ENCODE results near the gene TULP1.
A peak's percentile ranks its signal among the peaks of the same experiment; 100 is the strongest.
"Not testable (repeated sequence)": the region's sequence is repeated elsewhere in the genome, so short reads cannot be mapped to it uniquely, and the experiment has no call there.

Gene TULP1

DNA sequence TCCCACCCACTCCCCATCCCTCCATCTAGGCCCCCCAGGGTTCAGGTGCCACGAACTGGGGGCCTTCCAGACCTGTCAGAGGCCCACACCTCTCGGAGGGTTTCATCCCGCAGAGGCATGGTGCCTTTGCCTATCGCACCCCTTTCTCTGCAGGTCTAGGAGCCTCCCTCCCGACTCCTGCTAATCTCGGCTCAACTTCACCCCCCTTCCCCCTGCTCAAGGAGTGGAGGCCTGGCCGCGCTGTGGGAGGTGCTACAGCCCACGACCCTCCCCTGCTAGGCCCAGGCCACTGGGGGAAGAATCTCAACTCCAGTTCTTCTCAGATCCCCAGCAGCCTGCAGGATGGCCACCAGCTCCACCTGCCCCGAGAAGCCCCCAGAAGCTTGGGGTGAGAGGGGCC lies at the start of gene TULP1:
TULP1 (minus strand) TSS at position 157 of the 400 bp plus-strand sequence; CDS start at position 119, 38 bp downstream.
- DNase-seq, result no peak

DNA sequence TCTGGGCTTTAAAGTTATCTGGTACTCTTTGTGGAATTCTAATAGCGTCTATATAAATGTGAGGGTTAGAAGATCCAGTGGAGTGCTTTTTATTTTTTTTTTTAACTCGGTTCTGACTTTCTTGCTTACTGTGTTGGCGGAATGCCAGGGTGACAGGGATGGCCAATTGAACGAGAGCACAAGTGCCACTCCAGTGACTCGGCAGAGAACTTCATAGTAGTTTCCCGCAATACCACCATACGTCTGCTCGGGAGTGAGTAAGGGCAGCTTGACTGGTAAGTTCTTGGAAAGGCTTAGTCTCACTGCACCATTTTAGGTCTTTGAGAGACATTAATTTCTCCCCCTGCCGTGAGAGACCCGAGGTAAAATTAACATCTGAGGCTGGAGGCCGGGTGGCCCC lies 49.4 kb upstream of the TULP1 start:
- DNase-seq, result peak; percentile 17

GRCh38 chr6:35561113-35561512 lies 48.4 kb upstream of the TULP1 start:
- no peak for DNase-seq

DNA sequence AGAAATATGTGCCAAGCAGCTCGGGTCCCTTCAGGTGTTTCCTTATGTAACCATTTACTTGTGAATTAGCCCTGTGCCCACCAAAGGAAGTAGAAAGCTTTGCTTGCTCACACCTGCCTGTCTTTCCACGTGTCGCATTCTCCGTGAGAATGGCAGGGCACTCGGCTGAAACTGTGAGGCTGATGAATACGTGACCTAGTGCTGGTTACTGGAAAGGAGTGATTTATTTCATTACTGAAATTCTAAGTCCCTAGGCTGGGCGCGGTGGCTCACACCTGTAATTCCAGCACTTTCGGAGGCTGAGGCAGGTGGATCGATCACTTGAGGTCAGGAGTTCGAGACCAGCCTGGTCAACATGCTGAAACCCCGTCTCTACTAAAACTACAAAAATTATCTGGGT lies 45.9 kb upstream of the TULP1 start:
- no peak for DNase-seq

DNA sequence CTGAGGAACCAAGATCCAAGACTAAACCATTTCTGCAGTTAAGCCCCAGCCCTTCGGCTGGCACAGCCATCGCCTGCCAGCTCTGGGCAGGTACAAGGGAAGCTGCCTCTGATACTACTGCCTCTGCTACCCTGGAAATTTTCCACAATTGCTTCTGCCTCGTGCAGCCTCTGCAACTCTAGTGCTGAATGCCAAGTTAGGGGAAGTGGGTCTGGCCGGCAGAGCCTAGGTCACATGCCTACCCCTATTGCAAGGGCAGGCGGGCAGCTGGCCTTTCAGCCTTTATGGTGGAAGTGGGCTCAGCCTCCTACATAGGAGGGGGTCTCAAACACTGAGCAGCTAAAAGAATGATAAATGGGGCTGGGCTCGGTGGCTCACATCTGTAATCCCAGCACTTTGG lies 44.5 kb upstream of the TULP1 start:
- DNase-seq, result no peak

DNA sequence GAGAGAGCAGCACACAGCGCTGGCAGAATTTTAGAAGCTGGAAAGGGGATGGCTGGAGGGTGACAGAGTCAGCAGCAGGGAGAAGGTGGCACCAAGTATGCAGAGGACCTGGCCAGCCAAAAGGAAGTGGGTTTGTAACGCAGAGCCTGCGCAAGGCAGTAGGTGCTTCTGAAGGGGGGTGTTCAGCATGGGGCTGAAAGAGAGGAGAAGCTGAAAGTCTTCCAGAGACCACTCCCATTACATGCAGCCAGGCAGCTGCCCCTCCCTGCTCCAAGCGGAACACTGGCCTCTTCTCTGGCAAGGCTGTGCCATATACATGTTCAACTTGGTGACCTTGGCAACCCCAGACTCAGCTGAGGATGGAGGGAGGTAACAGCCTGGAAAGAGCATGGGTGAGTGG lies 42.1 kb upstream of the TULP1 start:
- DNase-seq, result no peak

- DNase-seq, result no peak
Measured at GRCh38 chr6:35553315-35553714, 40.6 kb upstream of the TULP1 start.

GRCh38 chr6:35552285-35552917 lies 39.7 kb upstream of the TULP1 start:
- DNase-seq, result peak; percentile 43

DNA sequence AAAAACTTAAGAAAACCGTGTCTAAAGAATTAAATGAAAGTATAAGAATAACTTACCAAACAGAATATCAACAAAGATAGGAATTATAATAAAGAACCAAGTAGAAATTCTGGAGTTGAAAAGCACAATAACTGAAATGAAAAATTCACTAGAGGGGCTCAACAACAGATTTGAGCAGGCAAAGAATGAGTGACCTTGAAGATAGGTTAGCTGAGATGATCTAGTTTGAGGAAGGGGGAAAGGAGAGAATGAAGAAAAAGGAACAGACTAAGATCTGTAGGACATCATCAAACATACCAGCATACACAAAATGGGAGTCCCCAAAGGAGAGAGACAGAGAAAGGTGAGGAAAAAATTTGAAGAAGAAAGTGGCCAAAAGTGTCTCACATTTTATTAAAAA lies 37.7 kb upstream of the TULP1 start:
- no peak for DNase-seq

- no peak for DNase-seq
Measured at GRCh38 chr6:35547676-35548075, 35.0 kb upstream of the TULP1 start.

DNA sequence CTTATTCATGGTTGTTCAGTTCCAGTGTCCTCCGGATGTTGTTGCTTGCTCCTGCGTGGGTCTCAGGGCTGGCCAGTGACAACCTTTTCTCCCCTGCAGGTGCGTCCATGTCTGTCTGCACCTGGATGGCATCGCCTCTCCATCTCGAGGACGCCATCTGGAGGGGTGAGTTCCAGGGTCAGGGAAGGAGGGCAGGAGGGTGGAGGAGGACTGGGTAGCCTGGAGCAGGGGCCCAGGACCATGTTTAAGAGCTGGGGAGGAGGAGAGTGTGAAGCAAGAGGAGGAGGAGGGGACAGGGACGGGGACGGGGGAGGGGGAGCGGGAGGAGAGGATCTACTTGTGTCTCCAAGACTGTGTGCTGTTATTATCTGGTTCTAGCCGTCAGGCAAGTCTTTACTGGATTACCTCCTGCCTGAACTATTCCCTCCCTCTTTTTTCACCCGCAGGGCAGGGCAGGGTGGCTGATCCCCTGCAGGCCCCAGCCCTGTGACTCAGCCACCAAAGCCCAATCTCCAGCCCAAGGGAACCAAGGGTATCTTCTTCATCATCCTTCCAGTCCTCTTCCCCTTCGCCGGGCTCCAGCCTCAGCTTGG lies 32.2 kb upstream of the TULP1 start:
- peak; percentile 54 for DNase-seq

DNA sequence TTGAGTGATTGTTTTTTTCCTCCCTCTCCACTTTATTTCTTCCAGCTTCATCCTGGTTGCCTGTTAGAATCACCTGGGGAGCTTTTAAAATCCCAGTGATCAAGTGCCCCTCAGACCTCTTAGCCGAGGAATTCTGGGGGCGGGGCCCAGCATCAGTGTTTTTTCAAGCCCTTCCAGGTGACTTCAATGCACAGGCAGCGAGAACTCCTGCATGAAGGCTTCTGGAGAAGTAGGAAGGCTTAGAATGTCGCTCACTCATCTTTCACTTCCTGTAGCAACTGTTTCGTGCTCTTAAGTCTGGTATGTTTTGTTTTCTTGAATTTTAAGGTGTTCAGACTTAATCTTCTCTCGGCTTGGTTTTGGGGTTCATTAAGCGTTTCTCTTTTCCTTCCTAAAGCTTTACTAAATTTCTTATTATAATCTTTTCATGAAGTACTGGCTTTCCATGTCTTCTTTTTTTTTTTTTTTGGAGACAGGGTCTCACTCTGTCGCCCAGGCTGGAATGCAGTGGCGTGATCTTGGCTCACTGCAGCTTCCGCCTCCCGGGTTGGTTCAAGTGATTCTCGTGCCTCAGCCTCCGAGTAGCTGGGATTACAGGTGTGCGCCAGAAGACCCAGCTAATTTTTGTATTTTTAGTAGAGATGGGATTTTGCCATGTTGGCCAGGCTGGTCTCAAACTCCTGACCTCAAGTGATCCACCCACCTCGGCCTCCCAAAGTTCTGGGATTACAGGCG lies 30.9 kb upstream of the TULP1 start:
- DNase-seq, result no peak

- no peak for DNase-seq
Measured at GRCh38 chr6:35541836-35542235, 29.1 kb upstream of the TULP1 start.

DNA sequence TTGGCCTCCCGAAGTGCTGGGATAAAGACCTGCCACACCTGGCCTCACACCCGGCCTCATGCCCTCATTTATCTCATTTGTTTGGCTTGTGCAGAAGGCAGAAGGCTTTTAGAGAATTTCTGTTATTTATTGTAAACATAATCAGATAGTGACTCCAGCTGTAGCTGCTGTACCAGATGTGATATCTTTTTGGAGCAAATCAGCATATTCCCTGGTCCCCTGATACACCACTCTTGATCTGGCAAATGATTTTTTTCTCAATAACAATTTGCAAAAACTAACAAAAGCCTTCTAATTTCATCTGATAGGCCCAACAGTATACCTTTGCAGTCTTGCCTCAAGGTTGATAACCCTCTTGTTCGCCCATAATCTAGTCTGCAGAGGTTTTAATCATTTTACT lies 26.5 kb upstream of the TULP1 start:
- DNase-seq, result no peak

- DNase-seq, result not testable (repeated sequence)
Measured at GRCh38 chr6:35535847-35536246, 23.2 kb upstream of the TULP1 start.

DNA sequence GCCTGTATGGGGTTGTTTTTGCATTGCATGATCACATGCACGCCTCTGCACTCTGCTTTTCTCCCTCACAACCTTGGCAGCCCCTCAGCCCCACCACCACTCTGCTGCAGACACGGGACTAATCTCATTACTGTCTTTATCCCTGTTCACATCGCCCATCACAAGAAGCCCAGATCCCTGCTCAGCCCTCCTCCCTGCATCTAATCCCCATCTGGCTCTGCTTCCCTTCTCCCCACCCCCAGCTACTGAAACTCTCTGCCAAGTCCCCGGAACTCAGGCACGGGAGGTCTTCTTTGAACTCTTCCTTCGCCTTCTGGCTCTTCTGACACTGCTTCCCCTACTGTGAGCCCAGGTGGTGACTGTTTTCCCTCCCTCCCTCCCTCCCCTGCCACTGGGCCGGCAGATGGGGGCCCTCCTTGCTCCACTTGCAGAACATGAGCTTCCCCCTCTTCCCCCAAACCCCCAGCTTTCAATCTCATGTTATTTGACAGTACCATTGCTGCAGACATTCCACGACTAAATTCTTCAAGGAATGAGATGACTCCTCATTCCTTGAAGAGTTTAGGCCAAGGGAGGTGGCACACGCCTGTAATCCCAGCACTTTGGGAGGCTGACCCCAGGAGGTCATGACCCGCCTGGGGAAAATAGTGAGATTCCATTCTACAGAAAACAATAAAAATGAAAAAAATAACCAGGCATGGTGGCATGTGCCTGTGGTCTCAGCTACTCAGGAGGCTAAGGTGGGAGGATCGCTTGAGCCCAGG lies 21.9 kb upstream of the TULP1 start:
- DNase-seq, result no peak

- DNase-seq, result no peak
Measured at GRCh38 chr6:35533981-35534380, 21.3 kb upstream of the TULP1 start.

- DNase-seq, result no peak
Measured at GRCh38 chr6:35532126-35532525, 19.4 kb upstream of the TULP1 start.

GRCh38 chr6:35524380-35525020 lies 11.8 kb upstream of the TULP1 start:
- DNase-seq, result no peak

DNA sequence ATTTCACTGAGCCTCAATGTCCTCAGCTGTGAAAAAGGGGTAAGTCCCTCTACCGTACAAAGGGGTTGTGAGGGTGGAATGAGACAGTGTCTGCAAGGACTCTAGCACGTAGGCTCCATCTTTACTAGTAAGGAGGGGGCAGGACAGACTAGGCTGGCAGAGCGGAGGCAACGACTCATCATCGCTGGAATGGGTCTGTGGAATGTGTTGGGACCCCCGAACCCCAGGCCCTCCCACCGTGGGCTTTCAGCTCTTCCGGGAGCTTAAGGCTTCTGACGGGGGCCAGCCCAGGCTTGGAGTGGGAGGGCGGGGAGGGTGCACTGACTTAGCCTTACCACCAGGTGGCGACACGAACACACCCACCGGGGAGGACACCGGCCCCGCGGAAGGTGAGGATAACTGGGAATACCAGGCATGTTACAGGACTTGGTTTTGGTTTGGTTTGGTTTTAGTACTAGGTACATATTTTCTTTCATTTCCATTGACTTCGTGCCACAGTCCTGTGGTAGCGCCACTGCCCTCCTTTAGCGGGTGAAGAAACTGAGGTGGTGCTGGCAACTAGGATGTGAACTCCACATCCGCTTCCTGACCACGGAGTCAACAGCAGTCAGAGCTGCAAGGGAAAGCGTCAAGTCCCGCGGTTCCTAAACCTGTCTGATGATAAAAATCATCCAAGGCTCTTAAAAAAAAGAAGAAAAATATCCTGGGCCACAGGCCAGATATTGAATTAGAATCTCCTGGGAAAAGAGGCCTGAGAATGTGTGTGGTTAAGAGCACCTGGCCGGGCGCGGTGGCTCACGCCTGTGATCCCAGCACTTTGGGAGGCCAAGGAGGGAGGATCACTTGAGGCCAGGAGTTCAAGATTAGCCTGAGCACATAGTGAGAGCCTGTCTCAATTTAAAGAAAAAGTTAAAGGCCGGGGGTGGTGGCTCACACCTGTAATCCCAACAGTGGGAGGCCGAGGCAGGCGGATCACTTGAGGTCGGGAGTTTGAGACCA lies 10.3 kb upstream of the TULP1 start:
- peak; percentile 69 for DNase-seq

DNA sequence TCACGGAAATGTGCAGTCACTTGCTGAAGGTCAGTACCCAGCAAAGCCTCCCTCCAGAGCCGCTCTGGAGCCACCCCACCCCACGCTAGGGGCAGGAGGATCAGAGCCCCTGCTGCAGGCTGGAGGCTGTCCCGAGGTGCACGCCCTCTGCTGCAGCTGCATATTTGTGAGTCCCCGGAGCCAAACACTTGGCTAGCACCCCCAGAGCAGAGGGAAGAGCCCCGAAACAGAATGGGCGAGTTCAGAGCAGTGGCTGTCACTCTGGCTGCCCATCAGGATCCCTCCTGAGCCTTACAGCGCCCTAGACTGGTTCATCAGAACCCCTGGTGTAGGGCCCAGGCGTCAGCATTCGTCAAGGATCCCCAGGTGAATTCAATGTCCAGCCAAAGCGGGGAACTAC lies 9.5 kb upstream of the TULP1 start:
- no peak for DNase-seq

DNA sequence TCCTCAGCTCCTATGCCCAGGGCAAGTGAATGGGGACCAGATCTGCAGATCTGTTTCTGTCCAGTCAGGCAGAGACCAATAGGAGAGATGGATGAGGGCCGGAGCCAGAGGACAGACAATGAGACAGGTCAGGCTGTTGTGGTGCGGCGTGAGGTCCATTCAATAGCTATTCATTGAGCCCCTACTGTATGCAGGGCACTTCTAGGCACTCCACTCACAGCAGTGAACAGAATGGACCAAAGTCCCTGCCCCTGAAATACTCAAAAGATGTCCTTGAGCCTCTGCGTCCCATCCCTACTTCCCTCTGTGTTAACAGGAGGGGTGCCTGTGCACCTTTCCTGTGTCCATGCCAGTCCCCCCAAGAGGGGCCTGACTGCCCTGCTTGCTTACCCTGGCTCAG lies 8.5 kb upstream of the TULP1 start:
- DNase-seq, result no peak
